Endodermal cell (in vitro differentiated cells): ENCODE measurements around the gene GSG1L. TPM values are rescaled to one million over a fixed set of nuclear protein-coding genes. Genes with fewer than 3 reads are reported as not detected.
"Not testable (repeated sequence)": the region's sequence is repeated elsewhere in the genome, so short reads cannot be mapped to it uniquely, and the experiment has no call there.

Experiments
- DNase-seq: peaks from one replicate; pipeline ENCODE4 v3.0.0-alpha.2; 2017
- H3K27ac ChIP-seq: 2 replicates; pipeline ENCODE4 v1.5.1; 2013; ENCODE audit warnings: mild to moderate bottlenecking, low read depth, low read length, moderate library complexity
- H3K27me3 ChIP-seq: 2 replicates; pipeline ENCODE4 v1.6.1; 2013; ENCODE audit warnings: mild to moderate bottlenecking, low read length, moderate library complexity; ENCODE audit not compliant: insufficient read depth, control insufficient read depth, poor library complexity, severe bottlenecking
- H3K36me3 ChIP-seq: 2 replicates; pipeline ENCODE4 v1.7.0; 2013; ENCODE audit warnings: mild to moderate bottlenecking, low read length, moderate library complexity; ENCODE audit not compliant: control insufficient read depth, insufficient read depth
- H3K4me1 ChIP-seq: one replicate; pipeline ENCODE4 v1.7.0; 2013; ENCODE audit warnings: low read length; ENCODE audit not compliant: control insufficient read depth, insufficient read depth
- H3K4me3 ChIP-seq: 2 replicates; pipeline ENCODE4 v1.5.1; 2013; ENCODE audit warnings: mild to moderate bottlenecking, low read length, moderate library complexity
- H3K9ac ChIP-seq: 2 replicates; pipeline ENCODE4 v1.6.1; 2013; ENCODE audit warnings: mild to moderate bottlenecking, low read length, moderate library complexity; ENCODE audit not compliant: poor library complexity, severe bottlenecking; ENCODE audit errors: extremely low read depth
- H3K9me3 ChIP-seq: 2 replicates; pipeline ENCODE4 v1.6.1; 2013; ENCODE audit warnings: mild to moderate bottlenecking, low read length, moderate library complexity; ENCODE audit not compliant: control insufficient read depth
- H3K27ac Mint-ChIP-seq: 2 replicates; pipeline ENCODE4 v1.8.0; 2020; ENCODE audit warnings: mixed read lengths
- H3K27me3 Mint-ChIP-seq: 2 replicates; pipeline ENCODE4 v1.8.0; 2021; ENCODE audit warnings: mild to moderate bottlenecking, mixed read lengths; ENCODE audit not compliant: insufficient read depth
- H3K36me3 Mint-ChIP-seq: 2 replicates; pipeline ENCODE4 v1.8.0; 2020; ENCODE audit warnings: low read depth, mixed read lengths
- H3K4me1 Mint-ChIP-seq: 2 replicates; pipeline ENCODE4 v1.8.0; 2020; ENCODE audit warnings: mixed read lengths
- H3K4me3 Mint-ChIP-seq: 2 replicates; pipeline ENCODE4 v1.8.0; 2020; ENCODE audit warnings: mild to moderate bottlenecking, moderate library complexity, mixed read lengths
- H3K9me3 Mint-ChIP-seq: 2 replicates; pipeline ENCODE4 v1.8.0; 2020; ENCODE audit warnings: mild to moderate bottlenecking, mixed read lengths
- WGBS, 2 experiments: methylation state at CpG; one replicate each; pipeline versions ENCODE4 v1.1.5 to v1.1.7; 2013; ENCODE audit warnings: missing lambda C conversion rate in 2 of 2, mixed read lengths in 1 of 2; ENCODE audit not compliant: insufficient coverage in 1 of 2, insufficient read length in 1 of 2; 5-methylcytosine and 5-hydroxymethylcytosine counted together
- total RNA-seq, 2 donors: library from RNA; stranded (reverse); fragmentation: NEBNext Ultra II Directional in 1 of 2; extraction: Animal tissue kit (Norgen Biotek cat#: 25700) in 1 of 2; gene quantifications; 2 replicates in 1 of 2; 3 replicates in 1 of 2; pipeline ENCODE4 v1.2.1, GENCODE V29; 2021
- TF ChIP-seq, protein P1 (sequence below): fragments of 200-600 bp; sonication (generic); conservative IDR thresholded peaks from 2 replicates; pipeline ENCODE4 v1.5.0; 2021; ENCODE audit warnings: antibody characterized with exemption, mild to moderate bottlenecking

The GSG1L gene
- total RNA-seq, 2 donors from 2014 or later: 0.24 TPM; not detected in 1

DNA sequence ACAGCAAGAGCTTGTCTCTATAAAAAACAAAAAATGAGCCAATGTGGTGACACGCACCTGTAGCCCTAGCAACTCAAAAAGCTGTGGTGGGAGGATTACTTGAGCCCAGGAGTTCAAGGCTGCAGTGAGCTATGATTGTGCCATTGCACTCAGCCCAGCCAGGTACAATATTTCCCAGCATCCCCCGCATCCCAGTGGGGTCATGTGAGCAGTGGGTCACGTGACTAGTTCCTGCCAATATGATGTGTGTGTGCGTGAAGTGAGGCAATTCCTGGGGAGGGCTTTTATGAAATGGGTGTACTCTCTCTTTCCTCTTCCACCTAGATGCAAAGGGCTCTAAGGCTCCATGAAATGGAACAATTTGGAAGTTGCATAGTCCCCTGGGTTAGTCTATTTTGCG, 81.3 kb downstream of the GSG1L start:
- 92 to 95% methylated on average over 5 of the region's 5 CpGs for WGBS, 2 experiments
- Histone ChIP-seq H3K27me3 (no peaks in the 10 kb centered on the region), H3K27ac (no peak overlapping the region), H3K9me3 (no peaks in the 10 kb centered on the region), H3K4me1 (no peaks in the 10 kb centered on the region), H3K4me3 (no peak overlapping the region), H3K36me3 (no peaks in the 10 kb centered on the region), H3K9ac (no peak overlapping the region)
- Mint-ChIP-seq H3K27ac (no peak overlapping the region), H3K9me3 (peaks cover 3% of the 10 kb centered on the region), H3K27me3 (peaks cover 14% of the 10 kb centered on the region), H3K36me3 (no peaks in the 10 kb centered on the region), H3K4me3 (no peak overlapping the region), H3K4me1 (no peaks in the 10 kb centered on the region)
- TF ChIP-seq, protein P1, sequence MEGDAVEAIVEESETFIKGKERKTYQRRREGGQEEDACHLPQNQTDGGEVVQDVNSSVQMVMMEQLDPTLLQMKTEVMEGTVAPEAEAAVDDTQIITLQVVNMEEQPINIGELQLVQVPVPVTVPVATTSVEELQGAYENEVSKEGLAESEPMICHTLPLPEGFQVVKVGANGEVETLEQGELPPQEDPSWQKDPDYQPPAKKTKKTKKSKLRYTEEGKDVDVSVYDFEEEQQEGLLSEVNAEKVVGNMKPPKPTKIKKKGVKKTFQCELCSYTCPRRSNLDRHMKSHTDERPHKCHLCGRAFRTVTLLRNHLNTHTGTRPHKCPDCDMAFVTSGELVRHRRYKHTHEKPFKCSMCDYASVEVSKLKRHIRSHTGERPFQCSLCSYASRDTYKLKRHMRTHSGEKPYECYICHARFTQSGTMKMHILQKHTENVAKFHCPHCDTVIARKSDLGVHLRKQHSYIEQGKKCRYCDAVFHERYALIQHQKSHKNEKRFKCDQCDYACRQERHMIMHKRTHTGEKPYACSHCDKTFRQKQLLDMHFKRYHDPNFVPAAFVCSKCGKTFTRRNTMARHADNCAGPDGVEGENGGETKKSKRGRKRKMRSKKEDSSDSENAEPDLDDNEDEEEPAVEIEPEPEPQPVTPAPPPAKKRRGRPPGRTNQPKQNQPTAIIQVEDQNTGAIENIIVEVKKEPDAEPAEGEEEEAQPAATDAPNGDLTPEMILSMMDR: no peak
- no peak for DNase-seq

DNA sequence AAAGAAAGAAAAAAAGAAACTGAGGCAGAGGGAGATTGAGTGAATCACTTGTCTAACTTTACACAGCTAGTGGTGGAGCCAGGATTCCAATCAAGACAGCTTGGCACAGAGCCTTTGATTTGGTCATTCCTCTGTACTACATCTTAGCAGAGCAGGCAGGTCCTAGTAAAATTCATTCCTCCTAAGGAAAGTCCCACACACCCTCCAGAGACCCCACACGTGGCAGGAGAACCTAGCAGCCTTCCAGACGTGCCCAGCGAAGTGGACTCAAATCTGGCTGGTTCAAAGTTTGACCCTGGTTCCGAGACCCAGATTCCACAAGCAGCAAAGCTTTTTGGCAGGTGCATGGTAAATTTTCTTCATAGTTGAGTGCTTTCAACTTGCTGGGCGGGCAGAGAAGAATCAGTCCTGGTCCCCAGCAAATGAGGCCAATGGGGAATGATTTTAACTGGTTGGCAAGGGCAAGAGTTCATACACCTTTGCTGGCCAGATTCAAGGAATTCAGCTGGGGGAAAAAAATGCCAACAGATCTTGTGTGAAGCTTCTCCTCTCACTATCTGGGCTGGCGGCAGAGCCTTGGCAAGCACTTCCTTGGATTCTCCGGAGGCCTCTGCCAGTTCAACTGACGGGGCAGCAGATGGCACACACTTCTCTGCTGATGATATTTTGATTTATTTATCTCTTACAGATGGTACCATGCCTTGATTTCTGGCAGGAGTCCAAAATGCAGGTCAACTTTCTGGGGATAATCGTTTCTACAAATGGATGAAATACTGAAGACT, 82.4 kb downstream of the GSG1L start:
- Histone ChIP-seq H3K4me1 (no peaks in the 10 kb centered on the region), H3K36me3 (no peaks in the 10 kb centered on the region), H3K4me3 (no peak overlapping the region), H3K27me3 (no peaks in the 10 kb centered on the region), H3K27ac (no peak overlapping the region), H3K9me3 (no peaks in the 10 kb centered on the region), H3K9ac (no peak overlapping the region)
- Mint-ChIP-seq H3K4me3 (no peak overlapping the region), H3K9me3 (peaks cover 3% of the 10 kb centered on the region), H3K27ac (no peak overlapping the region), H3K4me1 (no peaks in the 10 kb centered on the region), H3K27me3 (peaks cover 20% of the 10 kb centered on the region), H3K36me3 (no peaks in the 10 kb centered on the region)
- 75 to 80% methylated on average over 6 to 9 of the region's 9 CpGs for WGBS, 2 experiments
- no peak for DNase-seq
- TF ChIP-seq, protein P1: no peak

DNA sequence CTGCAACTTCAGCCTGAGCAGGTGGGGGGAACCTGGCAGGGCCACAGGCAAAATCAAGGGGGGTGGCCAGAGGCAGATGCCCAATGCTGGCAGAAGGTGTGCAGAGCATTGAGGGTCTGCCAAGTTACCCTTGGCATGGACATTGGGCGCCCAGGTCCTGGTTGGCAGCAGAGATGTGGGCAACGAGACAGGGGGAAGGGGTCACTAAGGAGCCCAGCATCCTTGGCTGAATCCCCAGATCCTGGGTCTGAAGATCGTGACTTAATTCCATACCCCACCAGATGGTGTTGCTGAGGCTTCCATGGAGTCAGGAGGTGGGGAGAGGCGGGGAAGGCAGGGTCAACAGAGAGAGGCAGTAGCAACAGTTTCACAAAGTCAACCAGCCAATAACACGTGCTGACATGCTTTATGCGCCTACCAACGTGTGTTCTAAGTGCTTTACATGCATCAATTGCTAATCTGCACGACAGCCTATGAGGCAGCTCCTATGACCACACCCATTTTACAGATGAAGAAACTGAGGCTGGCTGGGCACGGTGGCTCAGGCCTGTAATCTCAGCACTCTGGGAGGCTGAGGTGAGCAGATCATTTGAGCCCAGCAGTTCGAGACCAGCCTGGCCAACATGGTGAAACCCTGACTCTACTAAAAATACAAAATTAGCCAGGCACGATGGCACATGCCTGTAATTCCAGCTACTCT, 83.3 kb downstream of the GSG1L start:
- Histone ChIP-seq H3K27me3 (peaks cover 6% of the 10 kb centered on the region), H3K9ac (no peak overlapping the region), H3K4me1 (no peaks in the 10 kb centered on the region), H3K9me3 (no peaks in the 10 kb centered on the region), H3K4me3 (no peak overlapping the region), H3K36me3 (no peaks in the 10 kb centered on the region), H3K27ac (no peak overlapping the region)
- TF ChIP-seq, protein P1: no peak
- Mint-ChIP-seq H3K27me3 (peaks cover 16% of the 10 kb centered on the region), H3K27ac (no peak overlapping the region), H3K4me1 (no peaks in the 10 kb centered on the region), H3K36me3 (no peaks in the 10 kb centered on the region), H3K9me3 (peaks cover 3% of the 10 kb centered on the region), H3K4me3 (no peak overlapping the region)
- 72 to 76% methylated on average over 8 to 11 of the region's 11 CpGs for WGBS, 2 experiments
- DNase-seq: no peak

DNA sequence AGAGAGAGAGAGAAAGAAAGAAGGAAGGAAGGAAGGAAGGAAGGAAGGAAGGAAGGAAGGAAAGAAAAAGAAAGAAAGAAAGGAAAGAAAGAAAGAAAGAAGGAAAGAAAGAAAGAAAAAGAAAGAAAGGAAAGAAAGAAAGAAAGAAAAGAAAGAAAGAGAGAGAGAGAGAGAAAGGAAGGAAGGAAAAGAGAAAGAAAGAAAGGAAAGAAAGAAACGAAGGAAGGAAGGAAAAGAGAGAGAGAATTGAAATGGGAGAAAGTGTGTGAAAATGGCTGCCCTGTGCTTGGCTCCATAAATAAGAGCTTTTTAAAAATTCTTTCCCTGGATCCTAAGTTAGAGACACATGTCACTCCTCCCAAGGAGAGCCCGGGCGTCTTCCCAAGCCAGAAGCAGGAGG, 83.8 kb downstream of the GSG1L start:
- not testable (repeated sequence) for H3K9me3 Mint-ChIP-seq, H3K4me1 Mint-ChIP-seq, H3K4me1 ChIP-seq, H3K27ac Mint-ChIP-seq, H3K9ac ChIP-seq, DNase-seq, H3K4me3 ChIP-seq, H3K9me3 ChIP-seq, H3K27me3 ChIP-seq, H3K27ac ChIP-seq, H3K36me3 ChIP-seq, H3K4me3 Mint-ChIP-seq, H3K36me3 Mint-ChIP-seq
- peaks cover 16% of the 10 kb centered on the region for H3K27me3 Mint-ChIP-seq
- 78 to 82% methylated on average over 2 to 3 of the region's 3 CpGs for WGBS, 2 experiments
